HTR-8/SVneo (cell line): ENCODE measurements around the gene AP4M1.
"Not testable (repeated sequence)": the region's sequence is repeated elsewhere in the genome, so short reads cannot be mapped to it uniquely, and the experiment has no call there.

Experiments
- DNase-seq: peaks from one replicate; pipeline ENCODE4 v3.0.0; 2011; ENCODE audit warnings: low spot score, mixed read lengths; ENCODE audit not compliant: insufficient read length
- FAIRE-seq: peaks from 2 replicates; lab custom pipeline; 2011; peaks lifted over from hg19 to GRCh38; lab: Jason Lieb, UNC

Gene AP4M1

DNA sequence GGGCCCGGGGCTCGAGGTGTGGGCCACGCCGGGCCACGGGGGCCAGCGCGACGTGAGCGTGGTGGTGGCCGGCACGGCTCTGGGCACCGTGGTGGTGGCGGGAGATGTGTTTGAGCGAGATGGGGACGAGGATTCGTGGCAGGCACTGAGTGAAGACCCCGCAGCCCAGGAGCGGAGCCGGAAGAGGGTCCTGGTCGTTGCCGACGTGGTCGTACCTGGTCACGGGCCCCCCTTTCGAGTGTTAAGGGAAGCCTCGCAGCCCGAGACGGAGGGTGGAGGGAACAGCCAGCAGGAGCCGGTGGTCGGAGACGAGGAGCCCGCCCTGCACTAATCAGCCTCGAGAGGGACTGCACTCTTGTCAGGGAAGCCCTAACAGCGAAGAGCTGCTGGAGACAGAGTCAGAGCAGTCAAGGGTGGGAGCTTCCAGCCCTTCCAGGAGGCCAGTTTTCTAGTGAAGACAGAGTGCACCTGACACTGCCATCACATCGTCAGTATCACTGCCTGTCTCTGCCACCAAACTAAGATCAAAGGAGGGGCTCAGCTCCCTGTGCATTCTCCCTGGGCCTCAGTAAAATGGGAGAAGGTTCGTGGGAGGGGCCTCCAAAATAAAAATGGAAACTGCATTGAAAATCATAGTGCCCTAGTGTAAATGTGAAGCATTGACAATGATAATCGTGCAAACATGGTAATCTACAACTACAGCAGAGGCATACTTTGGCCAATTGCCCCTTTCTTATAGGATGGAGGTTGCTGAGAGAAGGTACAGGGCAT is 26.6 kb downstream of the AP4M1 start:
- FAIRE-seq = no peak

DNA sequence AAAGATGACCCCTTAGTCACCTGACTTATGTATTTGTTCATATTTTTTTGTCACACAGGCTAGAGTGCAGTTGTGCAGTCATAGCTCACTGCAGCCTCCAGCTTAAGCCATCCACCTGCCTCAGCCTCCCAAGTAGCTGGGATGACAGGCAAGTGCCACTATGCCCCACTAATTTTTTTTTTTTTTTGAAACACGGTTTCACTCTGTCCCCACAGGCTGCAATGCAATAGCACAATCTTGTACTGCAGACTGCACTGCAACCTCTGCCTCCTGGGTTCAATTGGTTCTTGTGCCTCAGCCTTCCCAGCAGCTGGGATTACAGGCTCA is 27.2 kb downstream of the AP4M1 start:
- no peak for DNase-seq
- FAIRE-seq = no peak

More for the DNA sequence above, 26.6 kb downstream of the AP4M1 start:
- peak; percentile 15 for DNase-seq

DNA sequence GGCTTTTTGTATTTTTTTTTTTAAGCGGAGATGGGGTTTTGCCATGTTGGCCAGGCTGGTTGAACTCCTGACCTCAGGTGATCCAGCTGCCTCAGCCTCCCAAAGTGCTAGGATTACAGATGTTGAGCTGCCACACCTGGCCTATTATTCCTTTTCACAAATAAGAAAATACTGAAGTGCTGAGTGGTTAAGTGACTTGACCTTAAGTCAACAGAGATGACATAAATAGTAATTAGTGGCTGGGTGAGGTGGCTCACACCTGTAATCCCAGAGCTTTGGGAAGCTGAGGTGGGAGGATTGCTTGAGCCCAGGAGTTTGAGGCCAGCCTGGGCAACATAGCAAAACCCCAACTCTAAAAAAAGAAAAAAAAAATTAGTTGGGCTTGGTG is 28.8 kb downstream of the AP4M1 start:
- FAIRE-seq, DNase-seq: not testable (repeated sequence)

DNA sequence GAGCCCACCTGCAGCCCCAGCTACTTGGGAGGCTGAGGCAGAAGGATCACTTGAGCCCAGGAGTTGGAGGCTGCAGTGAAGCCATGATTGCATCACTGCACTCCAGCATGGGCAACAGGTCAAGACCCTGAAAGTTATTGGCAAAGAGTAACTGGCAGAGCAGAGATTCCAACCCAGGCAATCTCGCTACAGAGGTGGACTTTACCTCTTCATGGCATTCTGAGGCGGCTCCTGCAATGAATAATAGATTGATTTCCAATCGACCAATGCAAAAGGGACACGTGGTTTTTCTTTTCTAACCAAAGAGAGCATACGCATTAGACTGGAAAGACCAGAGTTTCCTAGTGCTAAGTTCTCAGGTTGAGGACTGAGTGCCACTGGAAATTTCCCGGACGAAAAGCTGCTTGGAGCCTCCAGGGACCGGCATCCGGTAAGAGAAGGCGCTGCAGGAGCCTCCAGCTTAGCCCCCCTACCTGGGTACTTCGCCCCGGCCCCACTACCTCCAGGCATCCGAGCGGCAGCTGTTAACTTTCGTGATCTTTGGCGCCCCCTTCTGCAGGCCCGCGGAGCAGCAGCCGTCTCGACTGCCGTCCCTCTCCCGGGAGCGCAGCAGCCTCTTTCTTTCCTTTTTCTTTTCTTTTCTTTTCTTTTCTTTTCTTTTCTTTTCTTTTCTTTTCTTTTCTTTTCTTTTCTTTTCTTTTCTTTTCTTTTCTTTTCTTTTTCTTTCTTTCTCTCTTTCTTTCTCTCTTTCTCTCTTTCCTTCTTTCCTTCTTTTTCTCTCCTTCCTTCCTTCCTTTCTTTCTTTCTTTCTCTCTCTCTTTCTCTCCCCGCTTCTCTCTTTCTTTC is 29.4 kb downstream of the AP4M1 start:
- FAIRE-seq = no peak
- DNase-seq = peak; percentile 71

DNA sequence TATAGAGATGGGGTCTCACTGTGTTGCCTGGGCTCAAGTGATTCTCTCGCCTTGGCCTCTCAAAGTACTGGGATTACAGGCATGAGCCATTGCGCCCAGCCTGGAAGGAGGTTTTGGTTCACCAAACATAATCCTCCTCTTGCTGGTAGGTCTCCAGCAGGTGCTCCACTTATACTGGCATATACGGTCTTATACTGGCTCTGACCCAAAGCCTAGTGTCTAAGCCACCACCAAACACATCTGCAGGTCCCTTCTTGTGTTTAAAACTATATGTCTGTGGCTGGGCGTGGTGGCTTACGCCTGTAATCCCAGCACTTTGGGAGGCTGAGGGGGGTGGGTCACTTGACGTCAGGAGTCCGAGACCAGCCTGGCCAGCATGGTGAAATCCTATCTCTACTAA is 30.7 kb downstream of the AP4M1 start:
- FAIRE-seq (no peak), DNase-seq (no peak)

DNA sequence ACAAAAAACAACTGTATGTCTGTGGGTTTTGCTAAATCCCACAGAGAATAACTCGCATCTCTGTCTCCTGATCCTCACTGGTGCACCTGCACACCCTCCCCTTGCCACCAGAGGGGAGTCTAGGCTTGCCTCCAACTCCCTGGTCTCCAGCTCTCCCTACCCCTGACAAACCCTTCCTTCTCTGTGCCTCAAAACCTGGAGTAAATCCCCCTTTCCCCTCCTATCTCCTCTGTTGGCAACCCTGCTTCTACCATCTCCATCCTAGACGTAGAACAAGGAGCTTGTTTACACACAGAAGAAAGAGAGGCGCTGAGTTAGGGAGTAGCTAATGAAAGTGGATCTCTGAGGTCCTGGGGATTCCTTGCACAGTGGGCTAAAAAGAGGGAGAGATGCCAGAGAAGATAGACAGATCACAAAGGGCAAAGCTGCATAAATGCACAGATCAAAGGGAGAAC is 31.3 kb downstream of the AP4M1 start:
- FAIRE-seq = no peak
- DNase-seq = peak; percentile 74

DNA sequence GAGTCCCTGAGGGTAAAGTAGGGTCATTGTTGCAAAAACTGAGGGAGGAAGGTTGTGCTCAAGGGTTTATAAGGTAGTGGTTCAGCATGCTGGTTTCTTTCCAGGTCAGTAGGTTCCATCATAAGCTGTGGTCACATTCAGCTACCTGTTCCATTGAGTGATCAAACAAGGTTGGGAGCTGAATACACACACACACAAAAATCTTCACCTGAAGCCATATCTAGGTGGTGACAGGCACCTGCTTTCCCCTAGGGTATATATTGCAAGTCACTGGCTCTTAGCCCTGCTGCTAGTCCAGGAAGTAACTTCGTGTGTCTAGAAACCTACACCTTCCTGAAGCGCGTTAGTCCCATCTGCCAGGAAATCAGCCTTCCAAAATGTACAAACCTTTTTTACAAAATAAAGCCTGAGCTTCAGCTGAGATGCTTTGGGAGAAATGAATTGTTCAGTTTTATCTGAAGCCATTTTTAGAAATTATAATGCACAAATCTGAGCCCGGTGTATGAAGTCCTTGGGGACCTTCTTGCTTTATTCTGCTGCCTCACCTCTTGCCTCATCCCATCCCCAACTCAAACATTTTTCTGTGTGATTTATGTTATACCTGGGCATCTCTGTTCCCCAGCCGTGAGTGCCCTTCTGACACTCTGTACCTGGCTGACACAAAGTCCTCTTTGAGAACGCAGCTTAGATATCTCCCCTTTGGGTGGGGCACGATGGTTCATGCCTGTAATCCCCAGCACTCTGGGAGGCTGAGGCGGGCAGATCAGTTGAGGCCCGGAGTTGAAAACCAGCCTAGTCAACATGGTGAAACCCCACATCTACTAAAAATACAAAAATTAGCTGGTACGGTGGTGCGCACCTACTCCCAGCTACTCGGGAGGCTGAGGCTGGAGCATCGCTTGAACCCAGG is 36.7 kb downstream of the AP4M1 start:
- no peak for DNase-seq
- FAIRE-seq = no peak

DNA sequence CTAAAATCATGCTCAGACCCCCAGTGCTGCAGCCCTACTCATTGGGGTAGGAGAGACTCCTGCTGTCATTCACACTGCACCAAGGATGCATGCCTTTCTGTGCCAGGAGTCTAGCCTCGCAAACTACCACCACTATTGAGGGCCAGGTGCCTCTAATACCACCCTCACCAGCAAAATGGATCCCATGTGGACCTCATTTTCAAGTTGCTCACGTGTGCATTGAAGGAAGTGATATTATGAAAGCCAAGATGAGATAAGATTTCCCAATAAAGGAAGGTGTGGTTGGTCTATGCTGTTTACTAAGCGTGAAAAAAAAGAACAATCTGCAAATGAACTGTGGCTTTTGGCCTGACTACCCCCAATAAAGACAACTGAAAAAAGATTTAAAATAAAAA is 40.1 kb downstream of the AP4M1 start:
- DNase-seq = no peak
- no peak for FAIRE-seq

DNA sequence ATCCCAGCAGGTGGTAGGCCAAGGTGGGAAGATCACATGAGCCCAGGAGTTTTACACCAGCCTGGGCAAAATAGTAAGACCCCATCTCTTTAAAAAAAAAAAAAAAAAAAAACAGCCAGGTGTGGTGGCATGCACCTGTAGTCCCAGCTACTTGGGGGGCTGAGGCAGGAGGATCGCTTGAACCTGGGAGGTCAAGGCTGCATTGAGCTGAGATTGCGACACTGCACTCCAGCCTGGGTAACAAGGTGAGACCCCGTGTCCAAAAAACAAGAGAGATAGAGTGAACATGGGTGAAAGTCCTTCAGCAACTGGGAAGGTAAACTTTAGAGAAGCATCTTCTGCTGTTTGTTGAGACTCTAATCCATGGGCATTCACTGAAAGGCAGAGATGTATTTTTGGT is 41.0 kb downstream of the AP4M1 start:
- no peak for DNase-seq
- no peak for FAIRE-seq

DNA sequence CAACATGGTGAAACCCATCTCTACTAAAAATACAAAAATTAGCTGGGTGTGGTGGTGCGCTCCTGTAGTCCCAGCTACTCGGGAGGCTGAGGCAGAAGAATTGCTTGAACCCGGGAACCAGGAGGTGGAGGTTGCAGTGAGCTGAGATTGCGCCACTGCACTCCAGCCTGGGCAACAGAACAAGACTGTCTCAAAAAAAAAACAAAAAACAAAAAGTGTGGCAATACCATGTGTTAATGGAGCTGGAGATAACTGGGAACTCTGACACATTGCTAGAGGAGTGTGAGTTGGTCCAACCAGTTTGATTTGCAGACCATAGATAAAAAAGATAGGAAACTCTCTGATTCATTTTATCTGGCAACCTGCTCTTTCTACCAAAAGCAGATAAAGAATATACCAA is 44.9 kb downstream of the AP4M1 start:
- not testable (repeated sequence) for DNase-seq, FAIRE-seq

DNA sequence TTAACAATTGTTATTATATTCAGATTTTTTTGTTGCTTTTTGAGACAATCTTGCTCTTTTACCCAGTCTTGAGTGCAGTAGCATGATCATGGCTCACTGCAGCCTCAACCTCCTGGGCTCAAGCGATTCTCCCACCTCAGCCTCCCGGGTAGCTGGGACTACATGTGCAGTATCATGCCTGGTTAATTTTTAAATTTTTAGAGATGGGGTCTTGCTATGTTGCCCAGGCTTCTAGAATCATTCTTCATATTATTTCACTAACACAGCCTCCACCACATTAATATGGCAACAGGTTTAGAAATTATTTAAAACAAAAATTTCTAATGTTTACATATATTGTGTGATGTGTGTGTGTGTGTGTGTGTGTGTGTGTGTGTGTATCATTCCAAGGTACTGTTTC is 45.8 kb downstream of the AP4M1 start:
- DNase-seq (no peak), FAIRE-seq (no peak)

DNA sequence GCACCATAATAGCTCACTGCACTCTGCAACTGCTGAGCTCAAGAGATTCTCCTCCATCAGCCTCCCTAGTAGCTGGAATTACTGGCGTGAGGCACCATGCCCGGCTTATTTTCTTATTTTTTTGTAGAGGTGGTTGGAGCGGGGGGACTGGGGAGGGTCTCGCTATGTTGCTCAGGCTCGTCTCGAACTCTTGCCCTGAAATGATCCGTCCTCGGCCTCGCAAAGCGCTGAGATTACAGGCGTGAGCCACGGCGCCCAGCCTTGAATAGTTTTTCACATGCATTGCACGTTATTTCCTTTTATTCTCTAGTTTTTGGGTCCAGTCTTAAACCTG is 46.7 kb downstream of the AP4M1 start:
- FAIRE-seq (no peak), DNase-seq (no peak)

DNA sequence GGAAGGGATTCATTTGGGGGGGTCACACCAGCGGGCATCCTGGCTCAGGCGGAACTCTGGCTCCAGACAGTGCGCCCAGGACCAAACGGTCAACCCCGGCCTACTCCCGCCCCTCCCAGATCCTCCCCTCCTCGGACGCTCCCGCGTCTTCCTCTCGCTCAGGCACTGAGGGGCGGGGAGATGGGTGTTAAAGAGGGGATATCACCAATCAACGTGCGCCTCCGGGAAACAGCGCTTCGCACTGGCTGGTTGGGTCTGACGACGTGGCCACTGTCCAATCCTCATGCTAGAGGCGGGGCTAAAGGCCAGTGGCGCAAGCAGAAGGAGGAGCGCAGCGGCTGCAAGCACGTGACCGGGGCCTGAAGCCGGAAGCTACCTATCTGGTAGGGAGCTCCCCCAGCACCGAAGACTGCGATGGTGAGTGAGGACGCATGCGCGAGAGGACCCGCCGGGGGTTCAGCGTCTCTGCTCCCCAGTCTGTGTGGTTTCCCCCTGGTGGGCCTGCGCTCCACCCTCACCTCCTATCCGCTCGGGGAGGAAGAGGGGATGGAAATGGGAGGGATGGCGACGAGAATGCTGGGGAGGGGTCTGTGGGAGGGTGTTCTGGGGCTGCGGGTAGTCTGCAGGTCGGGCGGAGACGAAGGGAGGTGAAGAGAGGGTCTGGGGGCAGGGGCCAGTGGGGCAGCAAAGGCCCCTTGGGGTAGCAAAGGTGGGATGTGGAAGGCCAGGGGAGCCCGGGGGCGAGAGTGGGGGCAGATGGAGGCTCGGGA is 47.3 kb downstream of the AP4M1 start, which contains the start of gene LAMTOR4:
LAMTOR4 (plus strand) TSS at position 360 of the 770 bp plus-strand sequence; CDS start at position 415, 55 bp downstream.
- DNase-seq (peak; percentile 94), FAIRE-seq (peak; percentile 97)

DNA sequence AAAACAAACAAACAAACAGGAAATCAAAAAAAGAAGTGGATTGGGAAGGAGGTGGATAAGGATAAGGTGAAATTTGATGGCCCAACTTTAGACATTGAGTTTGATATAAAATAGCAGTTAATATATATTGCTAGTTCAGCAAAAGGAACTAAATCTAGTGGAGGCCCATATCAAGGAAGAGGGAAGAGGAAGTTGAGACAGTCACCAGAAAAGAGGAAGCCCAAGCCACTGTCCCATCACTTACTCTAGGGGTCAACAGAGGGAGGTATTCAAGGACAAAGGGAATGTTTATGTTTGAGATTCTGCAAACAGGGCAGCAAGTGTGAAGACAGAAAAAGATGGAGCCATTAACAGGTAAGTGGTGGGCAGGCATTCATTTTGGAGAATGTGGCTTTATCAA is 51.0 kb downstream of the AP4M1 start:
- DNase-seq = no peak

DNA sequence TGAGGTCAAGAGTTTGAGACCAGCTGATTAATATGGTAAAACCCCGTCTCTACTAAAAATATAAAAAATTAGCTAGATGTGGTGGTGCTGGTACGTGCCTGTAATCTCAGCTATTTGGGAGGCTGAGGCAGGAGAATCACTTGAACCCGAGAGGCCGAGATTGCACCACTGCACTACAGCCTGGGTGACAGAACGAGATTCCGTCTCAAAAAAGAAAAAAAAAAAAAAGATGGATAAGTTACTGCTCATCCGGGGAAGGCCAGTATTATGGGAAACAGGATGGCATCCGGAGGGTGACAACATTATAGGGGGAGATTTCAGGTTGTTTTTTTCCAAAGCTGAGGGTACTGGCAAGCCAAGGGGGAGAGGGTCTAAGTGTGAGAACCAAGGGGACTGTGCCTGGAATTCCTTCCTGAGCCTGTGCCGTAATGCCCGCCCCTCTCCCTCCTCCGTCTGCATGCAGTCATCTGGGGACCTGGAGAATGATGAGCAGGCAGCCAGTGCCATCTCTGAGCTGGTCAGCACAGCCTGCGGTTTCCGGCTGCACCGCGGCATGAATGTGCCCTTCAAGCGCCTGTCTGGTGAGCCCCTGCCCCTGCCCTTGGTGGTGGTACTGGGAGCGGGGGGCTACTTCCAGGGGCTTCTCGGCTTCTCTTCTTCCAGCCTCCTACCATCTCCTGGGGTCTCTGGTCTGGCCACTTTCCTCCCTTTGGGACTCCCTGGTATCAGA is 51.7 kb downstream of the AP4M1 start:
- FAIRE-seq = no peak
- no peak for DNase-seq

More for the DNA sequence above, 51.0 kb downstream of the AP4M1 start:
- no peak for FAIRE-seq

DNA sequence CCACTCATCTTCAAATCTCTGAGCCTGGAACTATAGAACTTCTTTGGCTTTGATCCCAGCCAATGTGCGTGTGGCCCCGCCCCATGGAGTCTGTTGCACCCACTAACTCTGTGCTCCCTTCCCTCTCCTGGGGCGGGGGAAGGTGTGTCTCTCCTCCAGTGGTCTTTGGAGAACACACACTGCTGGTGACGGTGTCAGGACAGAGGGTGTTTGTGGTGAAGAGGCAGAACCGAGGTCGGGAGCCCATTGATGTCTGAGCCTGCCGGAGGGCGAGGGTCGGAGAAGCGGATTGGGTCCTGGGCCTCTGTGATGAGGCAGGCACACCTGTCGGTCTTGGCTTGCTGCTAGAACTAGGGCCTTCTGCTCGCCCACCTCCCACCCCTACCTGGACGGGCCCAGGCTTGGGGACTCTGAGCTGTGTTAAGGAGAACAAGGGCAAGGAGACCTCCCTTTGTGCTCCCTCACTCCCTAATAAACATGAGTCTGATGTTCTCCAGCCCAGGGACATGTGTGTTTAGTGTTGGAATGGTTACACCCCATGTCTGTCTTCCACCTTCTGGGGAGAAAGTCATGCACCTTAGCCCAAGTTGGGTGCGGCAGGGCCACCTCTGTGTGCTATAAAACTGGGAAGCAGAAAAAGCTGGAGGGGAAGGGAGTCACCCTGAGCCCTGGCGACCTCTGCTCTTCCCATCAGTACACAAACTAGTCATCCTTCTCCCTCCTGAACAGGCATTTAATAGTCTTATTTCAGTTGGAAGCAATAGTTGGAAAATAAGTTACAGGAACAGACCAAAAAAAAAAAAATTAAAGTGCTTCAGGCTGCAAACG is 52.5 kb downstream of the AP4M1 start:
- FAIRE-seq (no peak), DNase-seq (no peak)

DNA sequence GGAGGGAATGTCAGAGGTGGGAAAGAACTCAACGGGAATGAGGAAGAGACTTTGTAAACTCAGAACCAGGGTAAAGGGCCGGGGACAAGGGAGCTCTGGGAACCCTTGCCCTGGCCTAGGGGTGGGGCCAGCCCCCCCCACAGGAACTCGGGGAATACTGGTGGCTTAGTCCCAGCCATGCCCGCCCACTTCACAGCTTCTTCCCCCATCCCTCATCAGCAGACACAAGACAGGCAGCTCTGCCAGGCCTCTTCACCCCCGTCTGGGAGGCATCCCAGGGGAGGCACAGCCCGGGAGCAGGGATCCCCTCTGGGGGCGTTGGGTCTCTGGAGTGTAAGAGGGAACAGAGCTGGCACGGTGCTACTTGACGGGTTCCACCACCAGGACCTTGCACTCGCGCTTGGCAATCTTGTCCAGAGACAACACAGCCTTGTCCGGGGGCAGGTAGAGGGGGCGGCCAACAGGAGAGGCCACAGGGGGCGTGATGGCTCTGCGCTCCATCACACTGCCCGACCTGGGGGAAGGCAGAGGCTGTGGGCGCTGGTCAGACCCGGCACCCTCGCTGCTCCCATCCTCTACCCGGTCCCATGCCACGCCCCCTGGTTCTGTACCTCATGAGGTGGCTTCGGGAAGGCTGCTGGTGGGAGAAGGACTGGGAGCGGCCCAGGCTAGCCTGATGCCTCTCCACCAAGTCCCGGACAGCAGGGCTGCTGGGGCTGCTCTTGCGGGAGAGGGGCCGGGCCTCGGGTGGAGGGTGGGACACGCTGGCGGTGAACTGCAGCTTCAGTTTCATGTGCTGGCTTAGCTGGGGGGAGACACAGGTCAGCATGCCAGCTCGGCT is 53.4 kb downstream of the AP4M1 start:
- DNase-seq (no peak), FAIRE-seq (no peak)
